ENCODE results near the gene SFXN3. TPM values are rescaled to one million over a fixed set of nuclear protein-coding genes. Genes with fewer than 3 reads are reported as not detected.

Gene SFXN3
- polyA plus RNA-seq, 1 experiment: 125 TPM

GRCh38 chr10:101067356-101068083 lies 36.5 kb downstream of the SFXN3 start:
- TF ChIP-seq CTCF (IDR thresholded peaks at IDR 0.05; ENCODE audit: insufficient read depth, low read depth, low read length): peak; percentile 86
- peaks cover 2% of the 10 kb centered on the region for H3K27me3 ChIP-seq (ENCODE audit: control insufficient read depth, insufficient read depth, low read length)
- H3K36me3 ChIP-seq (ENCODE audit: control insufficient read depth, insufficient read depth, low read length): no peaks in the 10 kb centered on the region
- CTCF ChIA-PET: interaction anchor here (0.9 to 26.2 kb wide), 14 partner anchors 8 to 76 kb away, joined by 3 to 676 read pairs (median 6); partner anchors contain the start of genes PDZD7 and SFXN3
- POLR2A ChIA-PET: interaction anchor here (1.3 kb wide), 1 partner anchor 25 kb away, joined by 4 read pairs; no protein-coding TSS in a partner anchor
- no peak for DNase-seq (ENCODE audit: low read depth)
- peak overlapping the region; percentile 50 for H3K4me3 ChIP-seq (ENCODE audit: low read depth, low read length)

- ChIA-PET POLR2A (no interaction called here), CTCF (interaction anchor here (1.3 to 26.2 kb wide), 6 partner anchors 9 to 72 kb away, joined by 4 to 676 read pairs (median 12); no protein-coding TSS in a partner anchor)
- H3K36me3 ChIP-seq (ENCODE audit: control insufficient read depth, insufficient read depth, low read length): no peaks in the 10 kb centered on the region
- no peak for TF ChIP-seq CTCF (IDR thresholded peaks at IDR 0.05; ENCODE audit: insufficient read depth, low read depth, low read length)
- peaks cover 18% of the 10 kb centered on the region for H3K27me3 ChIP-seq (ENCODE audit: control insufficient read depth, insufficient read depth, low read length)
- DNase-seq (ENCODE audit: low read depth): no peak
- H3K4me3 ChIP-seq (ENCODE audit: low read depth, low read length): no peak overlapping the region
These were observed 38.4 kb downstream of the SFXN3 start for GRCh38 chr10:101069441-101069840.

- peaks cover 21% of the 10 kb centered on the region for H3K27me3 ChIP-seq (ENCODE audit: control insufficient read depth, insufficient read depth, low read length)
- POLR2A ChIA-PET: no interaction called here
- CTCF ChIA-PET: interaction anchor here (1.3 to 26.2 kb wide), 3 partner anchors 24 to 72 kb away, joined by 4 to 676 read pairs (median 81); no protein-coding TSS in a partner anchor
- H3K4me3 ChIP-seq (ENCODE audit: low read depth, low read length): no peak overlapping the region
- no peaks in the 10 kb centered on the region for H3K36me3 ChIP-seq (ENCODE audit: control insufficient read depth, insufficient read depth, low read length)
- no peak for TF ChIP-seq CTCF (IDR thresholded peaks at IDR 0.05; ENCODE audit: insufficient read depth, low read depth, low read length)
- no peak for DNase-seq (ENCODE audit: low read depth)
These were observed 39.1 kb downstream of the SFXN3 start for GRCh38 chr10:101070098-101070497.

- no peak for DNase-seq (ENCODE audit: low read depth)
- TF ChIP-seq CTCF (IDR thresholded peaks at IDR 0.05; ENCODE audit: insufficient read depth, low read depth, low read length): no peak
- Histone ChIP-seq H3K4me3 (ENCODE audit: low read depth, low read length) (no peak overlapping the region), H3K27me3 (ENCODE audit: control insufficient read depth, insufficient read depth, low read length) (peaks cover 26% of the 10 kb centered on the region), H3K36me3 (ENCODE audit: control insufficient read depth, insufficient read depth, low read length) (no peaks in the 10 kb centered on the region)
- CTCF ChIA-PET: interaction anchor here (0.9 to 26.2 kb wide), 4 partner anchors 11 to 71 kb away, joined by 3 to 676 read pairs (median 4); no protein-coding TSS in a partner anchor
- POLR2A ChIA-PET: no interaction called here
These were observed 40.3 kb downstream of the SFXN3 start for GRCh38 chr10:101071267-101071884.

- CTCF ChIA-PET: interaction anchor here (0.9 to 26.2 kb wide), 4 partner anchors 11 to 70 kb away, joined by 3 to 676 read pairs (median 4); no protein-coding TSS in a partner anchor
- DNase-seq (ENCODE audit: low read depth): no peak
- POLR2A ChIA-PET: no interaction called here
- no peak overlapping the region for H3K4me3 ChIP-seq (ENCODE audit: low read depth, low read length)
- no peak for TF ChIP-seq CTCF (IDR thresholded peaks at IDR 0.05; ENCODE audit: insufficient read depth, low read depth, low read length)
- peaks cover 26% of the 10 kb centered on the region for H3K27me3 ChIP-seq (ENCODE audit: control insufficient read depth, insufficient read depth, low read length)
- H3K36me3 ChIP-seq (ENCODE audit: control insufficient read depth, insufficient read depth, low read length): no peaks in the 10 kb centered on the region
These were observed 40.9 kb downstream of the SFXN3 start for GRCh38 chr10:101071885-101072433.

Data from BJ (cell line).